Measurements from ENCODE around the gene JAZF1. TPM values are rescaled to one million over a fixed set of nuclear protein-coding genes. Genes with fewer than 3 reads are reported as not detected.
A peak's percentile ranks its signal among the peaks of the same experiment; 100 is the strongest.

The JAZF1 gene
- polyA plus RNA-seq, 1 experiment: 18.0 TPM

DNA sequence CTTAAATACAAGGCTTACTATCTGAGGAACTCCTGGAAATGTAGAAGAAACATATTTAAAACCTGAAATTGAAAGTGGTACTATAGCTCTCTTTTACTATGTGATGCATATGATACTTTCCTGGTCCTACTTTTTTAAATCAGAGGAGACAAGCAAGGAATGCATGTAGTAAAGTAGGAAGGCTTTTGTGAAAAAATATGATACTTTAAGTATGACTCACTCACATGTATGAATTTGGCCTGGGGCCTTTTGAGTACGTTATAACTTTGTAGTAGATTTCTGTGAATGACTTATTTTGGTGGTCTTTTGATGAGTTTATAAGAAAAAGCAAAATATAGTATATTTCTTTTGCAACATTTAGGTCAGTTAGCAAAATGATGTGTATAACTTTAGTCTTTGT, 386.8 kb downstream of the JAZF1 start:
- ChIA-PET POLR2A (no interaction called here), CTCF (no interaction called here)
- TF ChIP-seq, protein P1, sequence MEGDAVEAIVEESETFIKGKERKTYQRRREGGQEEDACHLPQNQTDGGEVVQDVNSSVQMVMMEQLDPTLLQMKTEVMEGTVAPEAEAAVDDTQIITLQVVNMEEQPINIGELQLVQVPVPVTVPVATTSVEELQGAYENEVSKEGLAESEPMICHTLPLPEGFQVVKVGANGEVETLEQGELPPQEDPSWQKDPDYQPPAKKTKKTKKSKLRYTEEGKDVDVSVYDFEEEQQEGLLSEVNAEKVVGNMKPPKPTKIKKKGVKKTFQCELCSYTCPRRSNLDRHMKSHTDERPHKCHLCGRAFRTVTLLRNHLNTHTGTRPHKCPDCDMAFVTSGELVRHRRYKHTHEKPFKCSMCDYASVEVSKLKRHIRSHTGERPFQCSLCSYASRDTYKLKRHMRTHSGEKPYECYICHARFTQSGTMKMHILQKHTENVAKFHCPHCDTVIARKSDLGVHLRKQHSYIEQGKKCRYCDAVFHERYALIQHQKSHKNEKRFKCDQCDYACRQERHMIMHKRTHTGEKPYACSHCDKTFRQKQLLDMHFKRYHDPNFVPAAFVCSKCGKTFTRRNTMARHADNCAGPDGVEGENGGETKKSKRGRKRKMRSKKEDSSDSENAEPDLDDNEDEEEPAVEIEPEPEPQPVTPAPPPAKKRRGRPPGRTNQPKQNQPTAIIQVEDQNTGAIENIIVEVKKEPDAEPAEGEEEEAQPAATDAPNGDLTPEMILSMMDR (IDR thresholded peaks at IDR 0.05; ENCODE audit: low read depth, low read length): no peak
- no peaks in the 10 kb centered on the region for H3K9me3 ChIP-seq (ENCODE audit: control insufficient read depth, insufficient read depth, low read length)
- no peak overlapping the region for H3K27ac ChIP-seq (ENCODE audit: low read depth, low read length)
- DNase-seq (ENCODE audit: low read depth, low spot score): no peak
- no peak overlapping the region for H3K4me3 ChIP-seq (ENCODE audit: low read depth, low read length)
- no peaks in the 10 kb centered on the region for H3K27me3 ChIP-seq (ENCODE audit: control insufficient read depth, insufficient read depth, low read length)

- Histone ChIP-seq H3K27me3 (ENCODE audit: control insufficient read depth, insufficient read depth, low read length) (no peaks in the 10 kb centered on the region), H3K27ac (ENCODE audit: low read depth, low read length) (no peak overlapping the region), H3K4me3 (ENCODE audit: low read depth, low read length) (no peak overlapping the region), H3K9me3 (ENCODE audit: control insufficient read depth, insufficient read depth, low read length) (no peaks in the 10 kb centered on the region)
- POLR2A ChIA-PET: no interaction called here
- TF ChIP-seq, protein P1 (IDR thresholded peaks at IDR 0.05; ENCODE audit: low read depth, low read length): no peak
- DNase-seq (ENCODE audit: low read depth, low spot score): no peak
- CTCF ChIA-PET: interaction anchor here (0.9 to 1.3 kb wide), 4 partner anchors 43 to 593 kb away, joined by 3 to 5 read pairs (median 3); no protein-coding TSS in a partner anchor
These were observed 392.2 kb downstream of the JAZF1 start for GRCh38 chr7:27788437-27788836.

GRCh38 chr7:27784399-27785053, 396.1 kb downstream of the JAZF1 start:
- no peak for DNase-seq (ENCODE audit: low read depth, low spot score)
- H3K4me3 ChIP-seq (ENCODE audit: low read depth, low read length): no peak overlapping the region
- POLR2A ChIA-PET: no interaction called here
- H3K27me3 ChIP-seq (ENCODE audit: control insufficient read depth, insufficient read depth, low read length): no peaks in the 10 kb centered on the region
- H3K27ac ChIP-seq (ENCODE audit: low read depth, low read length): no peak overlapping the region
- CTCF ChIA-PET: interaction anchor here (0.5 to 3.4 kb wide), 14 partner anchors 9 to 589 kb away, joined by 3 to 12 read pairs (median 3); no protein-coding TSS in a partner anchor
- no peaks in the 10 kb centered on the region for H3K9me3 ChIP-seq (ENCODE audit: control insufficient read depth, insufficient read depth, low read length)
- TF ChIP-seq, protein P1 (IDR thresholded peaks at IDR 0.05; ENCODE audit: low read depth, low read length): peak; percentile 61

DNA sequence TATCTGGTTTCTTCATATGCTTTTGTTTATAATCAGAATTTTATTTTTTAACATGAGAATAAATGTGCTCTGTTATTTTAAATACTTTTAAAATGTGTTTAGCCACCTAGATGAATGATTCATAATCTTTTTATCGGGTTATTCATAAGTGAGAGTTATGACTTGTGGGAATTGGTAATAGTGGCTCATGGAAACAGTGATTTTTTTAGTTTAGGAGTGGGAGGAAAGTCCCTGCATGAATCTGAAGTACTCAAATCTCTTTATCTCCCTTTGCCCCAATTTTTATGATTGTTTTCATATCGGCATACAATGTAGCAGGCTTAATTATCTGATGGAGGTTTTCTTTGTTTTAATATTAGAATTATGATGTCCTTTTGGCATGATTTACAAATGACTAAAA, 397.7 kb downstream of the JAZF1 start:
- no peak overlapping the region for H3K27ac ChIP-seq (ENCODE audit: low read depth, low read length)
- ChIA-PET POLR2A (no interaction called here), CTCF (interaction anchor here (0.6 to 1.8 kb wide), 2 partner anchors 235 to 587 kb away, joined by 5 to 6 read pairs; no protein-coding TSS in a partner anchor)
- H3K9me3 ChIP-seq (ENCODE audit: control insufficient read depth, insufficient read depth, low read length): no peaks in the 10 kb centered on the region
- no peak for DNase-seq (ENCODE audit: low read depth, low spot score)
- no peak overlapping the region for H3K4me3 ChIP-seq (ENCODE audit: low read depth, low read length)
- H3K27me3 ChIP-seq (ENCODE audit: control insufficient read depth, insufficient read depth, low read length): no peaks in the 10 kb centered on the region
- TF ChIP-seq, protein P1 (IDR thresholded peaks at IDR 0.05; ENCODE audit: low read depth, low read length): no peak

GRCh38 chr7:27781188-27781587, 399.4 kb downstream of the JAZF1 start:
- POLR2A ChIA-PET: no interaction called here
- Histone ChIP-seq H3K9me3 (ENCODE audit: control insufficient read depth, insufficient read depth, low read length) (no peaks in the 10 kb centered on the region), H3K27me3 (ENCODE audit: control insufficient read depth, insufficient read depth, low read length) (no peaks in the 10 kb centered on the region), H3K4me3 (ENCODE audit: low read depth, low read length) (no peak overlapping the region), H3K27ac (ENCODE audit: low read depth, low read length) (no peak overlapping the region)
- no peak for DNase-seq (ENCODE audit: low read depth, low spot score)
- TF ChIP-seq, protein P1 (IDR thresholded peaks at IDR 0.05; ENCODE audit: low read depth, low read length): no peak
- CTCF ChIA-PET: interaction anchor here (1.8 kb wide), 1 partner anchor 585 kb away, joined by 5 read pairs; no protein-coding TSS in a partner anchor

Measured in AG04450 (cell line).